GM18951 (cell line): ENCODE data around the gene CHPT1.
"Not testable (repeated sequence)": the region's sequence is repeated elsewhere in the genome, so short reads cannot be mapped to it uniquely, and the experiment has no call there.

Source experiments
- POLR2A ChIP-seq: IDR thresholded peaks from 4 replicates; pipeline ENCODE4 v1.6.1; 2011; ENCODE audit warnings: mild to moderate bottlenecking; ENCODE audit not compliant: insufficient read length, insufficient read depth; ENCODE audit errors: extremely low read depth
- in situ Hi-C: fragments of 300-500 bp; cut with MboI; formaldehyde crosslinking; loops from one replicate; pipeline ENCODE4 v1.12.0; 2022; ENCODE audit warnings: low sequenced_read_pairs, mixed read lengths, inconsistent platforms; ENCODE audit not compliant: unreplicated experiment

CHPT1 gene

GRCh38 chr12:101671157-101671791 lies 26.2 kb upstream of the CHPT1 start:
- in situ Hi-C loops: no loop called here
- no peak for TF ChIP-seq POLR2A

GRCh38 chr12:101671833-101672232 lies 25.6 kb upstream of the CHPT1 start:
- TF ChIP-seq POLR2A: no peak
- in situ Hi-C loops: no loop called here

- in situ Hi-C loops: no loop called here
- TF ChIP-seq POLR2A: no peak
Observed at GRCh38 chr12:101675555-101675954, 21.9 kb upstream of the CHPT1 start.

- in situ Hi-C loops: not testable (repeated sequence)
Observed at GRCh38 chr12:101676497-101676896, 20.9 kb upstream of the CHPT1 start.

- in situ Hi-C loops: no loop called here
- no peak for TF ChIP-seq POLR2A
Observed at GRCh38 chr12:101678081-101678480, 19.4 kb upstream of the CHPT1 start.

GRCh38 chr12:101680240-101680639 lies 17.2 kb upstream of the CHPT1 start:
- no peak for TF ChIP-seq POLR2A
- in situ Hi-C loops: no loop called here

- TF ChIP-seq POLR2A: no peak
- in situ Hi-C loops: no loop called here
Observed at GRCh38 chr12:101680647-101681046, 16.8 kb upstream of the CHPT1 start.

- in situ Hi-C loops: not testable (repeated sequence)
Observed at GRCh38 chr12:101681627-101682026, 15.8 kb upstream of the CHPT1 start.

- in situ Hi-C loops: no loop called here
Observed at GRCh38 chr12:101685092-101685491, 12.3 kb upstream of the CHPT1 start.

GRCh38 chr12:101686176-101686575 lies 11.3 kb upstream of the CHPT1 start:
- in situ Hi-C loops: no loop called here
- no peak for TF ChIP-seq POLR2A

More at GRCh38 chr12:101685092-101685491, 12.3 kb upstream of the CHPT1 start:
- no peak for TF ChIP-seq POLR2A

- no peak for TF ChIP-seq POLR2A
- in situ Hi-C loops: no loop called here
Observed at GRCh38 chr12:101690544-101691098, 6.8 kb upstream of the CHPT1 start.

- in situ Hi-C loops: no loop called here
- no peak for TF ChIP-seq POLR2A
Observed at GRCh38 chr12:101691503-101692096, 5.8 kb upstream of the CHPT1 start.

- in situ Hi-C loops: no loop called here
- no peak for TF ChIP-seq POLR2A
Observed at GRCh38 chr12:101694297-101694848, 3.1 kb upstream of the CHPT1 start.

GRCh38 chr12:101694986-101695385 lies 2.5 kb upstream of the CHPT1 start:
- no peak for TF ChIP-seq POLR2A
- in situ Hi-C loops: no loop called here
